Mammary epithelial cell (primary cell): ENCODE data around the gene XXYLT1.

ENCODE experiments used
- CTCF ChIP-seq, 2 donors: IDR thresholded peaks in 1 of 2; conservative IDR thresholded peaks in 1 of 2; 2 replicates each; pipeline ENCODE4 v1.5.1; 2011 to 2012; ENCODE audit warnings: inconsistent platforms in 2 of 2, low read length in 2 of 2, mild to moderate bottlenecking in 2 of 2, control low read depth in 1 of 2, low read depth in 1 of 2; ENCODE audit not compliant: insufficient read depth in 1 of 2; ENCODE audit errors: extremely low read depth in 1 of 2
- EZH2 ChIP-seq: IDR thresholded peaks from 2 replicates; pipeline ENCODE4 v1.6.1; 2012; ENCODE audit warnings: low read length, inconsistent platforms, borderline replicate concordance

GRCh38 chr3:195140816-195141793 is 129.9 kb downstream of the XXYLT1 start:
- TF ChIP-seq CTCF (conservative IDR thresholded peaks at IDR 0.05 in 1 of 2, IDR thresholded peaks at IDR 0.05 in 1 of 2; ENCODE audit: extremely low read depth in 1 of 2, insufficient read depth in 1 of 2, low read depth in 1 of 2, low read length in 2 of 2) (no peak), EZH2 (no peak)
